GM15510 (cell line): ENCODE results near the gene ITGA2B.

Experiments
- POLR2A ChIP-seq: IDR thresholded peaks from 3 replicates; pipeline ENCODE4 v1.6.1; 2011; ENCODE audit warnings: borderline replicate concordance; ENCODE audit not compliant: insufficient read length; ENCODE audit errors: extremely low read depth

The ITGA2B gene

DNA sequence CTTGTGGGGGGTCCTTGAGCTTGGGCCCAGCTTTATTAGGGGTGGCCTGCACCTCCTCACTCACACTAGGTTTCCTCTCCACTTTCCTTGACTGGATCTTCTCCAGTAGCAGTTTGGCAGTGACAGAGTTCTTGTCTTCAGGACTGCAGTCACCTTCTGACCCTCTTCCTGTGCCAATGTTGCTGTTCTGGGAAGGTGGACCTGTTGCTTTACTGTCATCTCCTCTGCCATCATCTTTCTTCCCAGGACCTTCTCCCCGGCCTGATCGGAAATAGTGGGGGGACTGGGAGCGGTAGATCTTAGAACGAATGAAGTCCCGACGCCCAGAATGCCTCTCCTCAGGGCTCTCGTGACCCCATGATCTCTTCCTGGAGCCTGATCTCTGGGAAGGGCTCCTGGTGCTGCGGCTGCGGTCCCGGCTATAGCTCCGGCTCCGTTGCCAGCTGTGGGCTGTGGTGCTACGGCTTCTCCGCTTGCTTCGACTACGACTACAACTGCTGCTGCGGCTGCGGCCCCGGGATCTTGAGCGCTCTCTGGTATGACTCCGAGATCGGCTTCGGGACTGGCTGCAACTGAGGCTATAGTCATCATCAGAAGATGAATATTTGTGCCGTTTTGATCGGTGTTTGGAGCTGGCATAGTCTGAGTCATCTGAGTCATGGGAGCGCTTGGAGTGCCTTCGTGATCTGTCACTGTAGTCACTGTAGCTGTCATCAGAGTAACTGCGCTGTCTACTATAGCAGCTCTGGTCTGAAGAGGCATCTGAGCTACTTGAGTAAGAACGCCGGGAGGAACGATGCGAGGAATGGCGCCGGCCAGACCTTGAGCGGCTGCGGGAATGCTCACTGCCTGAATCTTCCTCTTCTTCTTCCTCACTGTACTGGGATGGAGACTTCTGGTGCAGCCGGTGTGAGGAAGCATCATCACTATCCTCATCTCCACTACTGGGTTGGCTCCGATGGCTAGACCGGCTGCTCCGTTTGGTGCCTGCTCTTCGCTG is 9.5 kb upstream of the ITGA2B start:
- TF ChIP-seq POLR2A, result no peak

- TF ChIP-seq POLR2A, result no peak
Measured at GRCh38 chr17:44397479-44398440, 8.3 kb upstream of the ITGA2B start.

GRCh38 chr17:44396946-44397345 is 7.5 kb upstream of the ITGA2B start:
- TF ChIP-seq POLR2A, result no peak

- no peak for TF ChIP-seq POLR2A
Measured at GRCh38 chr17:44394833-44395232, 5.4 kb upstream of the ITGA2B start.

- TF ChIP-seq POLR2A, result no peak
Measured at GRCh38 chr17:44390250-44390870, 911 bp upstream of the ITGA2B start.

DNA sequence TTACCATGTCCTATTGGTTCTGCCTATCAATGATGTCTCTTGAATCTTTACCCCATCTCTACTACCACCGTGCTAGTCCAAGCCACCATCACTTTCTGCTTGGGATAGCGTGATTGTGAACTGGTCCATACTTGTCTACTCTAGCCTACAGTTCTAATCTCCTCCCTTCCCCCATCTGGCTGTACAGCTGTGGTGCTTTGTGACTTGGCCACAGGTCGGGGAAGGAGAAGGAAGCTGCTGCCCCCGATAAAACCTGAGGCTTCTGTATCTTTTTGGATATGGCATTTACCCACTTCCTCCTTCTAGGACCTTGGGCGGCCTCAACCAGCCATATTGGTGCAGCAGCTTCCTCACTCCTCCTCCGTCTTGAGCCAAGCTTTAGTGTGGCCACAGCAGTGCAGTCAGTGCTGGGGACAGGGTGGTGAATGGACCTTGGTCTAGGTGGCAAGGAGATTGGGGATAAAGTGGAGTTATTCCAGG is 314 bp upstream of the ITGA2B start:
- TF ChIP-seq POLR2A, result no peak

- no peak for TF ChIP-seq POLR2A
Measured at GRCh38 chr17:44387804-44388203, 1.6 kb downstream of the ITGA2B start.

DNA sequence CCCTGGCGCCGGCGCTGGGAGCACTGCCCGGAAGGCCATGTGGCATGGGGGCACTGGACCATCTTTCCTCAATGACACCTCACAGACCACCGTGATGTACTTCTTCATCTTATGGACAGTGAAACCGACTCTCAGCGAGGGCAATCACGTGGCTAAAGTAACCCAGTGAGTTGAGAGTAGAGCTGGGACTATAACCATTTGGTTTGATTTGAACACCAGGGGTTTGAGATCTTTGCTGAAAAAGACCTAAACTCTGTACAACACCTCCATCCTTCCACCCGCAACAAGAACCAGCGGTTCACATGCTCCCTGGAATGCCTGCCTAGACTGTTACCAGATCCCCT is 3.3 kb downstream of the ITGA2B start:
- TF ChIP-seq POLR2A, result no peak

GRCh38 chr17:44385287-44386181 is 3.9 kb downstream of the ITGA2B start:
- no peak for TF ChIP-seq POLR2A

GRCh38 chr17:44384823-44385286 is 4.6 kb downstream of the ITGA2B start:
- no peak for TF ChIP-seq POLR2A

DNA sequence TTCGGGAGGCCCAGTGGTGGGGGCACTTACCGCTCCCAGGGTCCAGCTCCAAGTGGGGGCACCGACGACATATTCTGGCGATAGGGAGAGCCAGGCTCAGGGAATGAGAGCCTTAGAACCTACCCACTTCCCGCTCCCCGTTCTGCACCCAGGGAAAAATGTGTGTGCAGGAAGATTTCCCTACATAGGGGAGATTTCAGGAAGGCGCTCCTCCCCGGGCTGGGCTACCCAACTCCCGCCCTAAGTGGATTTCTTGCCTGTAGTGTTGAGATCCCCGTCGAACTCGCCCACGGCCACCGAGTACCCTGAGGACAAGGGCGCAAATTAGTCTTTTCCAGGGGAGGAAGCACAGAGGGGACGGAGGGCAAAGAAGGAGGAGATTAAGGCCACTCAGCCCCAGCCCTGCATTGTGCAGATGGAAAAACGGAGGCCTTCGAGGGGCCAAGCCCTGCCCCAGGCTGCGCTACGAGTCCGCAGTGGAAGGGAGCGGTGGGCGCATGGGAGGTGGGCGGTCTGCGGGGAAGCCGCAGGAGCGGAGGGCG is 5.1 kb downstream of the ITGA2B start:
- no peak for TF ChIP-seq POLR2A

GRCh38 chr17:44383861-44384260 is 5.6 kb downstream of the ITGA2B start:
- no peak for TF ChIP-seq POLR2A

DNA sequence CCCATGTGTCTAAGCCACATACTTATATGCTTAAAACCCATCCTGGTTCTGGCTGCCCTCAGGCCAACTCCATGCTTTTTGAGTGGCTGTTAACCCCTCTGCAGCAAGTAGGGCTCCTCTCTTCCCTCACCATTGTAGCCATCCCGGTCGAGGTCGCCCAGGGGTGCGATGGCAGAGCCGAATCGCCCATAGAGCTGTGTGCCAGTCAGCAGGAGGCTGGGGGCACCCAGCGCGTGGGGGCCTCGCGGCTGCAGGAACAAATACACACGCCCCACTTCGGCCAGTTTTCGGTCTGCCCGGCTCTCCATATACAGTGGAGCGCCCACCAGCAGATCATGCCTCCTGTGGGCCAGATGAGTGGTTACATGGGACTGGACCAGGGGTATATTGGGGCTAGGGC is 6.1 kb downstream of the ITGA2B start:
- TF ChIP-seq POLR2A, result no peak
